COLO668 (cell line): ENCODE data around the gene FCHSD2.
"Not testable (repeated sequence)": the region's sequence is repeated elsewhere in the genome, so short reads cannot be mapped to it uniquely, and the experiment has no call there.

Experiments
- DNase-seq: peaks from one replicate; lab custom pipeline; 2025; ENCODE audit not compliant: unreplicated experiment; lab: John Stamatoyannopoulos, UW

Gene FCHSD2

GRCh38 chr11:72890881-72891280 is 251.2 kb downstream of the FCHSD2 start:
- no peak for DNase-seq

GRCh38 chr11:72886619-72887018 is 255.5 kb downstream of the FCHSD2 start:
- DNase-seq = no peak

- no peak for DNase-seq
Measured at GRCh38 chr11:72885749-72886609, 256.1 kb downstream of the FCHSD2 start.

GRCh38 chr11:72876147-72876546 is 266.0 kb downstream of the FCHSD2 start:
- DNase-seq = no peak

- no peak for DNase-seq
Measured at GRCh38 chr11:72875736-72876135, 266.4 kb downstream of the FCHSD2 start.

- no peak for DNase-seq
Measured at GRCh38 chr11:72872012-72872411, 270.1 kb downstream of the FCHSD2 start.

- DNase-seq = no peak
Measured at GRCh38 chr11:72871119-72871518, 271.0 kb downstream of the FCHSD2 start.

GRCh38 chr11:72869831-72870230 is 272.3 kb downstream of the FCHSD2 start:
- DNase-seq = no peak

- no peak for DNase-seq
Measured at GRCh38 chr11:72867970-72868369, 274.1 kb downstream of the FCHSD2 start.

- DNase-seq = no peak
Measured at GRCh38 chr11:72864702-72865655, 277.1 kb downstream of the FCHSD2 start.

- no peak for DNase-seq
Measured at GRCh38 chr11:72863916-72864315, 278.2 kb downstream of the FCHSD2 start.

GRCh38 chr11:72863091-72863490 is 279.0 kb downstream of the FCHSD2 start:
- DNase-seq = no peak

GRCh38 chr11:72860592-72860991 is 281.5 kb downstream of the FCHSD2 start:
- DNase-seq = no peak

- no peak for DNase-seq
Measured at GRCh38 chr11:72860010-72860409, 282.1 kb downstream of the FCHSD2 start.

- DNase-seq = no peak
Measured at GRCh38 chr11:72859126-72859525, 283.0 kb downstream of the FCHSD2 start.

- not testable (repeated sequence) for DNase-seq
Measured at GRCh38 chr11:72858267-72858666, 283.9 kb downstream of the FCHSD2 start.

- no peak for DNase-seq
Measured at GRCh38 chr11:72856551-72857345, 285.4 kb downstream of the FCHSD2 start.

- DNase-seq = no peak
Measured at GRCh38 chr11:72856065-72856464, 286.1 kb downstream of the FCHSD2 start.

- DNase-seq = no peak
Measured at GRCh38 chr11:72851726-72852125, 290.4 kb downstream of the FCHSD2 start.

- no peak for DNase-seq
Measured at GRCh38 chr11:72850832-72851231, 291.3 kb downstream of the FCHSD2 start.
